Activated gamma-delta T cell treated with anti-CD3 and anti-CD28 coated beads, Interleukin-2, amount 50 U/mL, for 16 hours (primary cell): Measurements from ENCODE around the gene RHBG.

Source experiments
- DNase-seq: peaks from one replicate; pipeline ENCODE4 v3.0.0-alpha.2; 2020; ENCODE audit warnings: low read depth

RHBG gene

GRCh38 chr1:156386949-156387869, 18.2 kb downstream of the RHBG start:
- DNase-seq: no peak

- no peak for DNase-seq
Measured at GRCh38 chr1:156387870-156388173, 18.8 kb downstream of the RHBG start.

GRCh38 chr1:156388174-156389137, 19.4 kb downstream of the RHBG start:
- DNase-seq: no peak

GRCh38 chr1:156389311-156389710, 20.3 kb downstream of the RHBG start:
- DNase-seq: no peak

GRCh38 chr1:156390469-156391365, 21.7 kb downstream of the RHBG start:
- no peak for DNase-seq

GRCh38 chr1:156391366-156391677, 22.3 kb downstream of the RHBG start:
- DNase-seq: no peak

GRCh38 chr1:156391701-156392100, 22.7 kb downstream of the RHBG start:
- DNase-seq: no peak

- no peak for DNase-seq
Measured at GRCh38 chr1:156392452-156392853, 23.4 kb downstream of the RHBG start.

- no peak for DNase-seq
Measured at GRCh38 chr1:156393095-156393494, 24.1 kb downstream of the RHBG start.

- no peak for DNase-seq
Measured at GRCh38 chr1:156394082-156394481, 25.1 kb downstream of the RHBG start.

- no peak for DNase-seq
Measured at GRCh38 chr1:156394835-156395461, 25.9 kb downstream of the RHBG start.

- no peak for DNase-seq
Measured at GRCh38 chr1:156399355-156400125, 30.5 kb downstream of the RHBG start.

- DNase-seq: no peak
Measured at GRCh38 chr1:156400191-156400935, 31.4 kb downstream of the RHBG start.

GRCh38 chr1:156401041-156401574, 32.1 kb downstream of the RHBG start:
- no peak for DNase-seq

GRCh38 chr1:156401681-156402081, 32.7 kb downstream of the RHBG start:
- no peak for DNase-seq

- DNase-seq: no peak
Measured at GRCh38 chr1:156402331-156403020, 33.5 kb downstream of the RHBG start.

- no peak for DNase-seq
Measured at GRCh38 chr1:156405670-156406069, 36.7 kb downstream of the RHBG start.

- no peak for DNase-seq
Measured at GRCh38 chr1:156406251-156406650, 37.2 kb downstream of the RHBG start.

- no peak for DNase-seq
Measured at GRCh38 chr1:156407344-156407743, 38.3 kb downstream of the RHBG start.
